Measurements from ENCODE around the gene SYNPO2.

SYNPO2 gene

DNA sequence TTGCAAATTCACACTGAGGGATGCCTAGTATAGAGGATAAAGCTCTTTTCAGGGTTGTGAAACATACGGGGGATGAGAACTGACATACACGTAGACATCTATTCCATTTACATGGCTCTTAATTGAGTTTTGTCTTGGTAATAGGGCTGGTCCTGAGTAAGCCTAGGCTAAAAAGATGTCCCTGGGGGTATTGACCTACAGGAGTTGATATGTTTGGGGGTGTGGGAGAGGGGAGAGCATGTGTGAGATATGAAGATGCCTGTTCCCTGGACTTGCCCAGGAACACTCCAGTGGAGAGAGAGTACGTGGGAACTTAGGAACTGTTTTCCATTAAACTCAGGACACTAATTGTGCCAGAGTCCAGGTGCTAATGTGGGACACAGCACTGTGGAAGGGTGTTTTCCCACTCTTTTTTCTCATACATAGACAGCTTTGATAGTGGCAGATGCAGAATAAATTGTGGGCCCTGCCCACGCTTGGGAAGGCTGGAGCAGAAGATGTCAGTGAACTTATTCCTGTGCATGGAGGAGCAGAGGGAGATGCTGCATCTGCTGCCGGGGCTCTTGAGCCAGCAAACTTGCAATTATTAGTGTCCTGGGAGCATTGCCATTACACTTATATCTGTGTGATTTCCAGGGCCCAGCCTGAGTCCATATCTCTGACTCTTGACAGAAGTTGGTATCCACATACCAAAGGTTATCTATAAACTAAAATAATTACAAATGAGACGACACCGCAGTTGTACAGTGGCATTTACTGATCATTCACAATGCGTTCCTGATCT, 20.7 kb downstream of the SYNPO2 start:
- Histone ChIP-seq H3K36me3 (no peaks in the 10 kb centered on the region), H3K4me3 (no peak overlapping the region), H3K27ac (peak overlapping the region; percentile 63 to 90), H3K4me1 (peaks cover 0 to 93% (median 35%) of the 10 kb centered on the region in 4 donors), H3K9me3 (no peaks in the 10 kb centered on the region), H3K27me3 (no peaks in the 10 kb centered on the region)
- TF ChIP-seq, protein P1, sequence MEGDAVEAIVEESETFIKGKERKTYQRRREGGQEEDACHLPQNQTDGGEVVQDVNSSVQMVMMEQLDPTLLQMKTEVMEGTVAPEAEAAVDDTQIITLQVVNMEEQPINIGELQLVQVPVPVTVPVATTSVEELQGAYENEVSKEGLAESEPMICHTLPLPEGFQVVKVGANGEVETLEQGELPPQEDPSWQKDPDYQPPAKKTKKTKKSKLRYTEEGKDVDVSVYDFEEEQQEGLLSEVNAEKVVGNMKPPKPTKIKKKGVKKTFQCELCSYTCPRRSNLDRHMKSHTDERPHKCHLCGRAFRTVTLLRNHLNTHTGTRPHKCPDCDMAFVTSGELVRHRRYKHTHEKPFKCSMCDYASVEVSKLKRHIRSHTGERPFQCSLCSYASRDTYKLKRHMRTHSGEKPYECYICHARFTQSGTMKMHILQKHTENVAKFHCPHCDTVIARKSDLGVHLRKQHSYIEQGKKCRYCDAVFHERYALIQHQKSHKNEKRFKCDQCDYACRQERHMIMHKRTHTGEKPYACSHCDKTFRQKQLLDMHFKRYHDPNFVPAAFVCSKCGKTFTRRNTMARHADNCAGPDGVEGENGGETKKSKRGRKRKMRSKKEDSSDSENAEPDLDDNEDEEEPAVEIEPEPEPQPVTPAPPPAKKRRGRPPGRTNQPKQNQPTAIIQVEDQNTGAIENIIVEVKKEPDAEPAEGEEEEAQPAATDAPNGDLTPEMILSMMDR (IDR thresholded peaks at IDR 0.05) = no peak
- DNase-seq = no peak
- intact Hi-C loops (cut with DNase I; ENCODE audit: low total_unique reads) = no loop called here

DNA sequence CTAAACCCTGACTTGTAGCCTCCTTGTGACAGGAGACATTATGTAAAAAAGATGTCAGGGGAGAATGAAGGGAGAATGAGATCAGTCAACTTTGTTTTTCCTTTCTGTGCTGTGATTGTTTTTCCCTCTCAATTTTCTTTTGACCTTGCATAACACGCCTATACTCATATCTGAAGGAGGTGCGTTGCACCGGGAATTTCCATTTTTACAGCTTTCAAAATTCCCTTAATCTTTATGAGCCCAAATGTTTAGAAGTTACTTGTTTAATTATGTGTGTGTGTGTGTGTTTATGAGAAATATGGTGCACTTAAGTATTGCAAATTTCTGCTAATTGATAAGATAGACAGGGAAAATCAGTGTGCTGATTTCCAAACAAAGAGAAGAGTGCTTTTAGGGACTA, 21.6 kb downstream of the SYNPO2 start:
- peak overlapping the region; percentile 63 to 90 for H3K27ac ChIP-seq

DNA sequence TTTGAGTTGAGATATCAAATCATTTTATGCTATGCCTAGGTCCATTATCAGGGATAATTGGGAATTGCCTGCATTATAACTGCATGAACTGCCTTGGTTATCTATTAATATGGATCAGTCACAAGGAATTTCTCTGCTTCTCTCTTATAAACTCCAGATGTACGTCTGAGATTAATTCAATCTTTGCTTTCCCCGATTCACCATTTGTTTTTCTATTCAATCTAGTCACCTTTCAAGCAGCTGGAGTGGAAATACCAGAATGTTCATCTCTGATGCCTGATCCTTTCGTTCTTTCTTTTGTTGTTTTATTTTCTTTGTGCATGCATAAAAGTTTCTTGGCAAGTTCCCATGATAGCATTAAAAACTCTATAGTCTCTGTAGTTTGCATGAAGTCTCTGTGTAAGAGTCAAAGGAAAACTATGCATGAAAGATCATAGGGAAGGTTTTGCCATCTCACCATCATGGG, 22.6 kb downstream of the SYNPO2 start:
- Histone ChIP-seq H3K27ac (peak overlapping the region; percentile 63 to 90), H3K27me3 (no peaks in the 10 kb centered on the region), H3K9me3 (no peaks in the 10 kb centered on the region), H3K4me3 (no peak overlapping the region), H3K36me3 (no peaks in the 10 kb centered on the region), H3K4me1 (peaks cover 0 to 90% (median 21%) of the 10 kb centered on the region in 4 donors)
- TF ChIP-seq, protein P1 (IDR thresholded peaks at IDR 0.05) = no peak
- DNase-seq = no peak
- intact Hi-C loops (cut with DNase I; ENCODE audit: low total_unique reads) = loop anchor here (10.0 kb wide), 1 partner anchor 124 kb away; no protein-coding TSS in a partner anchor

More for the DNA sequence above, 21.6 kb downstream of the SYNPO2 start:
- no peak overlapping the region for H3K4me3 ChIP-seq
- H3K9me3 ChIP-seq = no peaks in the 10 kb centered on the region
- no peaks in the 10 kb centered on the region for H3K36me3 ChIP-seq
- intact Hi-C loops (cut with DNase I; ENCODE audit: low total_unique reads) = loop anchor here (10.0 kb wide), 1 partner anchor 125 kb away; no protein-coding TSS in a partner anchor
- peaks cover 0 to 92% (median 29%) of the 10 kb centered on the region in 4 donors for H3K4me1 ChIP-seq
- DNase-seq = no peak
- TF ChIP-seq, protein P1 (IDR thresholded peaks at IDR 0.05) = no peak
- H3K27me3 ChIP-seq = no peaks in the 10 kb centered on the region

DNA sequence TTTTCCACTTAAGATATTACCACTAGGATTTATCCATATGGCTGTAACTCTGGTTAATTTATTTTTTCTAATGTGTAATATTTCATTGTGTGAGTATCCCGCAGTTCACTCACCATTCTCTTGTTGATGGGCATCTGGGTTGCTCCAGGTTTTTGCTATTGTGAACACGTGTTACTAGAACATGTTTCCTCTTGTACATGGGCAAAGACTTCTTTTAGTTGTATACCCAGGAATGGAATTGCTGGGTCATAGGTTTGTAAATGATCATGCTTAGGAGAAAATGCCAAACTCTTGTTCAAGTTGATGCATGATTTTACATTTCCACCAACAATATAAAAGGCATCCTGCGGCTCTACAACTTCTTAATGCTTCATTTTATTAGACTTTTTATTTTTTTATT, 26.8 kb downstream of the SYNPO2 start:
- intact Hi-C loops (cut with DNase I; ENCODE audit: low total_unique reads) = loop anchor here (10.0 kb wide), 1 partner anchor 119 kb away; no protein-coding TSS in a partner anchor
- no peak for DNase-seq

DNA sequence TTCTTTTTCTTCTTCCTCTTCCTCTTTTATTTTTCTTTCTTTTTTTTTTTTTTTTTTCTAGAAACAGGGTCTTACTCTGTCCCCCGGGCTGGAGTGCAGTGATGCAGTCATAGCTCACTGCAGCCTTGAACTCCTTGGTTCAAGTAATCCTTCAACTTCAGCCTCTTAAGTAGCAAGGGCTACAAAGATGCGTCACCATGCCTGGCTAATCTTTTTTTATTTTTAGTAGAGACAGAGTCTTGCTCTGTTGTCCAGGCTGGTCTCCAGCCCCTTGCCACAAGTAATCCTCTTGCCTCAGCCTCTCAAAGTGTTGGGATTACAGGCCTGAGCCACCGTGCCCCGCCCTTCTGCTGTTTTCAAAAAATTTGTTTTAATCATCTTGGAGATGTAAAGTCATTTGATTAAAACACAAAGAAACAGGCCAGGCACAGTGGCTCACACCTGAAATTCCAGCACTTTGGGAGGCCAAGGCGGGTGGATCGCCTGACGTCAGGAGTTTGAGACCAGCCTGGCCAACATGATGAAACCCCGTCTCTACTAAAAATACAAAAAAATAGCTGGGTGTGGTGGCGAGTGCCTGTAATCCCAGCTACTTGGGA, 28.1 kb downstream of the SYNPO2 start:
- no peaks in the 10 kb centered on the region for H3K36me3 ChIP-seq
- H3K9me3 ChIP-seq = no peaks in the 10 kb centered on the region
- peaks cover 0 to 94% (median 22%) of the 10 kb centered on the region in 4 donors for H3K4me1 ChIP-seq
- TF ChIP-seq, protein P1 (IDR thresholded peaks at IDR 0.05) = no peak
- peak overlapping the region; percentile 84 to 90 for H3K27ac ChIP-seq
- DNase-seq = no peak
- H3K4me3 ChIP-seq = no peak overlapping the region
- intact Hi-C loops (cut with DNase I; ENCODE audit: low total_unique reads) = loop anchor here (10.0 kb wide), 1 partner anchor 118 kb away; no protein-coding TSS in a partner anchor
- no peaks in the 10 kb centered on the region for H3K27me3 ChIP-seq

More for the DNA sequence above, 26.8 kb downstream of the SYNPO2 start:
- Histone ChIP-seq H3K4me1 (peaks cover 0 to 94% (median 19%) of the 10 kb centered on the region in 4 donors), H3K36me3 (no peaks in the 10 kb centered on the region), H3K27ac (peak overlapping the region; percentile 84 to 90), H3K27me3 (no peaks in the 10 kb centered on the region), H3K4me3 (no peak overlapping the region), H3K9me3 (no peaks in the 10 kb centered on the region)
- TF ChIP-seq, protein P1 (IDR thresholded peaks at IDR 0.05) = no peak

Data from tibial artery (tissue), 4 donors.